Measurements from ENCODE around the gene GSTP1. TPM values are rescaled to one million over a fixed set of nuclear protein-coding genes. Genes with fewer than 3 reads are reported as not detected.
A peak's percentile ranks its signal among the peaks of the same experiment; 100 is the strongest.

GSTP1 gene
- total and polyA plus RNA-seq, 4 donors, result 241 to 756 (median 473) TPM

- Histone ChIP-seq H3K4me1 (ENCODE audit: control insufficient read depth, insufficient read depth, low read length) (peaks cover 33% of the 10 kb centered on the region), H3K9me3 (ENCODE audit: control insufficient read depth, insufficient read depth, low read length) (no peaks in the 10 kb centered on the region), H3K4me3 (ENCODE audit: low read depth, low read length) (no peak overlapping the region), H3K27me3 (ENCODE audit: control insufficient read depth, insufficient read depth, low read length) (peaks cover 5% of the 10 kb centered on the region), H3K27ac (ENCODE audit: low read depth, low read length) (no peak overlapping the region), H3K36me3 (ENCODE audit: control insufficient read depth, insufficient read depth, low read length) (peaks cover 51% of the 10 kb centered on the region)
- WGBS (ENCODE audit: insufficient coverage), result 94% methylated on average over 30 of the region's 37 CpGs
- no peak for DNase-seq (ENCODE audit: low read depth in 4 of 6, low spot score in 6 of 6)
Measured at GRCh38 chr11:67611704-67612587, 28.3 kb downstream of the GSTP1 start.

DNA sequence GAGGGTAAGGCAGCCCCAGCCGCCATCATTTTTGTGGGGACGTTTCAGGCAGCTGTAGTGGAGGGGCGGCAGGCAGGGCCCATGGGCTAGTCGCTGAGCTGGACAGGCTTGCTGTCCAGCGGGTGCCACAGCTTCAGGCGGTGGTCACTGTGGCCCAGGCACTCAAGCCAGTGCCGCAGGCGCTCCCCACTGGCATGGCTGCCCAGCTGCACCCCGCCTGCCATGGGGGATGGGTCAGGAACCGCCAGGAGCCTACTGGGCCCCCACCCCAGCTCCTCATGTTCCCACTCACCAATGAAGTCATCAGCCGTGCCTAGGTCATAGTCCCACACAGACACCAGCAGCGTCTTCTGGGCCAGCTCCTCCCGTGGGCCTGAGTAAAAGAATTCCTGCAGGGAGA, 29.1 kb downstream of the GSTP1 start:
- Histone ChIP-seq H3K4me1 (ENCODE audit: control insufficient read depth, insufficient read depth, low read length) (peaks cover 25% of the 10 kb centered on the region), H3K27ac (ENCODE audit: low read depth, low read length) (no peak overlapping the region), H3K9me3 (ENCODE audit: control insufficient read depth, insufficient read depth, low read length) (no peaks in the 10 kb centered on the region), H3K36me3 (ENCODE audit: control insufficient read depth, insufficient read depth, low read length) (peaks cover 51% of the 10 kb centered on the region), H3K4me3 (ENCODE audit: low read depth, low read length) (no peak overlapping the region), H3K27me3 (ENCODE audit: control insufficient read depth, insufficient read depth, low read length) (peaks cover 5% of the 10 kb centered on the region)
- no peak for DNase-seq (ENCODE audit: low read depth in 4 of 6, low spot score in 6 of 6)
- WGBS (ENCODE audit: insufficient coverage), result 88% methylated on average over 12 of the region's 13 CpGs

DNA sequence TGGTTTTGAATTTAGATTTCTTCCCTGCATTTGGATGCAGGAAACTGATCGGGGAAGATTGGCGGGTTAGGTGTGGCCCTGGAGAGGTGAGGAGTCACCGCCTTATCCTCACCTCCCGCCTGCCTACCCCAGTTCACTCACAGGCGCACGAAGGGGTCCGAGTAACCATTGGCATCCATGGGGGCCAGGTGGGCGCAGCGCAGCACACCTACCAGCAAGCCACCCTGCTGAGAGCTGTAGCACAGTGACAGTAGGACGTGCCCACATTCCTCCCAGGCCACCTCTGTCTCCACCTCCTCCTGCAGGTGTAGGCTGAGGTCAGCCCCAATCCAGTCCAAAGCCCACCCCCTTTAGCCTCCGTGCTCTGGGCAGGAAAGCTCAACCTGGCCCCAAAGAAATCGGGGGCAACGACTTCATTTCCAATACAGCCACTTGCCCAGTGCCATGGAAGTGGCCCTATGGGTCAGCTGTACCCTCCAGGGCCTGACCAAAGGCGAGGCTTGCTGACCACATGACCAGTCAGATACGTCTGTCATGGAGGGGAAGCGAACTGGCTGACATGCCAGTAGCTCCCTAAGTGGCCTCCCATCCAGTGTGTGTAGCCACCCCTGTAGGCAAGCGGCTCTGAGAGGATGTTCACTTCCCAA, 29.8 kb downstream of the GSTP1 start:
- WGBS (ENCODE audit: insufficient coverage), result 85% methylated on average over 17 of the region's 17 CpGs
- Histone ChIP-seq H3K27ac (ENCODE audit: low read depth, low read length) (no peak overlapping the region), H3K9me3 (ENCODE audit: control insufficient read depth, insufficient read depth, low read length) (no peaks in the 10 kb centered on the region), H3K4me3 (ENCODE audit: low read depth, low read length) (no peak overlapping the region), H3K4me1 (ENCODE audit: control insufficient read depth, insufficient read depth, low read length) (peaks cover 18% of the 10 kb centered on the region), H3K27me3 (ENCODE audit: control insufficient read depth, insufficient read depth, low read length) (peaks cover 5% of the 10 kb centered on the region), H3K36me3 (ENCODE audit: control insufficient read depth, insufficient read depth, low read length) (peaks cover 49% of the 10 kb centered on the region)
- no peak for DNase-seq (ENCODE audit: low read depth in 4 of 6, low spot score in 6 of 6)

- H3K36me3 ChIP-seq (ENCODE audit: control insufficient read depth, insufficient read depth, low read length), result peaks cover 44% of the 10 kb centered on the region
- no peaks in the 10 kb centered on the region for H3K9me3 ChIP-seq (ENCODE audit: control insufficient read depth, insufficient read depth, low read length)
- H3K4me1 ChIP-seq (ENCODE audit: control insufficient read depth, insufficient read depth, low read length), result peaks cover 17% of the 10 kb centered on the region
- peak overlapping the region; percentile 3 for H3K27ac ChIP-seq (ENCODE audit: low read depth, low read length)
- WGBS (ENCODE audit: insufficient coverage), result 31% methylated on average over 21 of the region's 23 CpGs
- H3K27me3 ChIP-seq (ENCODE audit: control insufficient read depth, insufficient read depth, low read length), result peaks cover 5% of the 10 kb centered on the region
- H3K4me3 ChIP-seq (ENCODE audit: low read depth, low read length), result no peak overlapping the region
- peak in 4 of 6 donors; percentile 7 to 68 (median 38) for DNase-seq (ENCODE audit: low read depth in 4 of 6, low spot score in 6 of 6)
Measured at GRCh38 chr11:67613960-67614715, 30.5 kb downstream of the GSTP1 start.

DNA sequence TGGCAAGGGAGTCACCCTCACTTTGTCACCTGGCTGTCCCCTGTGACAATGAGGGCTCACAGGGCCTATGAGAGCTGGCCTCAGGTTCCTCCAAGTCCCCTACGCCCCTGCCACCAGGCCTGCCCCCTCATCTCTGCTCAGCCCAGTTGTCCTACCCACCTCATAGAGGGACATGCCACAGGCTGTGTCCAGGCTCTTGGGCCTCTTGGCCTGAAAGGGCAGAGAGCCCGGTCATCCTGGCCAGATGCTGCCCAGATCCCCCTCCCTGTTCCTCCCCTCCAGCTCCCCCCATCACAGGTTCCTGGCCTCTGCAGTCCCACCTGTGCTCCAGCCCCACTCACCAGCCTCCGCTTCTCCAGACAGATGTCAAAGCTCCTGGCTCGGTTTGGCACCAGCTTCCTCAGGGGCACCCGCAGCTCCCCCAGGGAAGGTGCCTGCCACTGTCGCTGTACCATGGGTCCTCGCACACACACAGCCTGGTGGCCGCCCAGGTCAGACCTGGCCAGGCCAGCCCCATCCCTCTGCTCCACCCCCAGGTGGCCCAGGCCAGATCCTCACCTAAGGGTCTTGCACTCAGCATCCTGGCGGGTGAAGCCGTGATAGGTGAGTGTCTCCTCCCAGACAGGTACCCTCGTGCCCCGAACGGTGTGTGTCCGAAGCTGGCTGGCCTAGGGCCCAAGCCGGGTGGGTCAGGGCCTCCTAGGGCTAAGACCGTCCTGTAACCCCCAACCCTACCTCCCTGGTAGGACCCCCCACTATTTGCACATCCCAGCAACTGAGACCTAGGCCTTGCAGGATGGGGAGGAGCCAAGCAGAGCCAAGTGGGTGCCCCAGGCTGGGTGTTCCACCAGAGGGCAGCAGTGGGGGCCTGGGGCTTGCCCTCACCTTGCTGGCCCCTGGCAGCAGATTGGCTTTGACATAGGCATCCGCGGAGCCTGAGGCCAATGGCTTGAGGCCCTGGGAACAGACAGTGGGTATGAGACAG, 31.4 kb downstream of the GSTP1 start:
- H3K4me1 ChIP-seq (ENCODE audit: control insufficient read depth, insufficient read depth, low read length), result peaks cover 17% of the 10 kb centered on the region

GRCh38 chr11:67615728-67616430, 32.3 kb downstream of the GSTP1 start:
- WGBS (ENCODE audit: insufficient coverage), result 39% methylated on average over 31 of the region's 34 CpGs
- Histone ChIP-seq H3K36me3 (ENCODE audit: control insufficient read depth, insufficient read depth, low read length) (peaks cover 31% of the 10 kb centered on the region), H3K4me1 (ENCODE audit: control insufficient read depth, insufficient read depth, low read length) (peaks cover 17% of the 10 kb centered on the region), H3K4me3 (ENCODE audit: low read depth, low read length) (no peak overlapping the region), H3K27me3 (ENCODE audit: control insufficient read depth, insufficient read depth, low read length) (peaks cover 5% of the 10 kb centered on the region), H3K9me3 (ENCODE audit: control insufficient read depth, insufficient read depth, low read length) (no peaks in the 10 kb centered on the region), H3K27ac (ENCODE audit: low read depth, low read length) (no peak overlapping the region)
- DNase-seq (ENCODE audit: low read depth in 4 of 6, low spot score in 6 of 6), result no peak

More for the DNA sequence above, 31.4 kb downstream of the GSTP1 start:
- peaks cover 39% of the 10 kb centered on the region for H3K36me3 ChIP-seq (ENCODE audit: control insufficient read depth, insufficient read depth, low read length)
- no peak overlapping the region for H3K27ac ChIP-seq (ENCODE audit: low read depth, low read length)
- no peak overlapping the region for H3K4me3 ChIP-seq (ENCODE audit: low read depth, low read length)
- no peaks in the 10 kb centered on the region for H3K9me3 ChIP-seq (ENCODE audit: control insufficient read depth, insufficient read depth, low read length)
- WGBS (ENCODE audit: insufficient coverage), result 88% methylated on average over 17 of the region's 18 CpGs
- H3K27me3 ChIP-seq (ENCODE audit: control insufficient read depth, insufficient read depth, low read length), result peaks cover 5% of the 10 kb centered on the region
- DNase-seq (ENCODE audit: low read depth in 4 of 6, low spot score in 6 of 6), result no peak

DNA sequence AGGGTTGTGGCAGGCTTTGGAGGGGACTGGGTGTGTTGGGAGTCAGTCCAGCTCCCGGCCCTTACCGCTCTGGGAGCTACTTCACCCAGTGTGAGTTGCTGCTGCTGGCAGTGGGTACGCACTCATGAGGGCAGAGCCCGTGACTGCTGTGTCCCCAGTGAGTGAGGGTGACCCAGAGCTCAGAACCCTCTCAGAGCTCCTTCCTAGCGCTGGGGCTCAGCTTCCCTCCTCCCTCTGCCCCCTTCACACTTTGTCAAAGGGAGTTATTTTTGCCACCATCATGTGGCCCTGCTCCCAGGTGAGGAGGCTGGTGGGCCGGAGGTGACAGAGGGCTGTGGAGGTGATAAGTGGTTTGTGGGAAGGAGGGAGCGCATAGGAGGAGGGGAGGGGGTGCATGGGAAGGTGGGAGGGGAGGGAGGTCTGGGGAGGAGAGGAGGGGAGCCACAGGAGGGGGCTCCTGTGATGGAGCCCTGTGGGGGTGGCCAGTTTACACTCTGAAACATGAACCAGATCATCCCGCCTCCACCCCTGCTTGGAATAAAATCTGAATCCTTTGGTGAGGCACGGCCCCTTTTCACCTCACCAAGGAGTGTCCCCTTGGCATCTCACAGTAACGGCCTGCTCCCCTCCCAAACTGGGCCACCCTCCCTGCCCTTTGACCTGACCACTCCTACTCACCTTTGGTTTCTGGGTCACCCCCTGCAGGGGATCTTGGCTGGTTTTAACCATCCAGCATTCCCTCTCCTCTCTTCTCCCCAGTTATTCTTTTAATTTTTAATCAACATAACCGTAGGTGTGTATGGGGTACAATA, 33.0 kb downstream of the GSTP1 start:
- no peak for DNase-seq (ENCODE audit: low read depth in 4 of 6, low spot score in 6 of 6)
- no peaks in the 10 kb centered on the region for H3K9me3 ChIP-seq (ENCODE audit: control insufficient read depth, insufficient read depth, low read length)
- H3K27ac ChIP-seq (ENCODE audit: low read depth, low read length), result no peak overlapping the region
- peaks cover 24% of the 10 kb centered on the region for H3K36me3 ChIP-seq (ENCODE audit: control insufficient read depth, insufficient read depth, low read length)
- 46% methylated on average over 6 of the region's 11 CpGs for WGBS (ENCODE audit: insufficient coverage)
- H3K27me3 ChIP-seq (ENCODE audit: control insufficient read depth, insufficient read depth, low read length), result peaks cover 5% of the 10 kb centered on the region
- peaks cover 17% of the 10 kb centered on the region for H3K4me1 ChIP-seq (ENCODE audit: control insufficient read depth, insufficient read depth, low read length)
- no peak overlapping the region for H3K4me3 ChIP-seq (ENCODE audit: low read depth, low read length)

Measured in spinal cord (tissue), 10 donors.